PC-9 (cell line): ENCODE measurements around the gene SLC1A2. TPM values are rescaled to one million over a fixed set of nuclear protein-coding genes. Genes with fewer than 3 reads are reported as not detected.

Experiments
- BruUV-seq: library from RNA; stranded (reverse); fragments of 400-500 nt; replicated peaks from 2 replicates; lab custom pipeline; 2021; lab: Mats Ljungman, UMichigan
- CTCF ChIA-PET: fragments of 300-600 bp; sonication (Branson Sonifier 250); formaldehyde crosslinking; loops from one replicate; lab custom pipeline; 2022; ENCODE audit warnings: antibody characterized with exemption; lab: Charles Lee
- POLR2A ChIA-PET: fragments of 300-600 bp; sonication (Branson Sonifier 250); formaldehyde crosslinking; loops from one replicate; lab custom pipeline; 2022; ENCODE audit warnings: antibody characterized with exemption; ENCODE audit not compliant: unreplicated experiment; lab: Charles Lee
- DNase-seq, 2 experiments: peaks; one replicate each; pipeline versions ENCODE4 v3.0.0 to v3.0.0-alpha.2; 2015 to 2022; ENCODE audit warnings: mixed read lengths in 1 of 2
- H2AFZ ChIP-seq: fragments of 200-600 bp; sonication (generic); 2 replicates; pipeline ENCODE4 v1.8.1; 2017; ENCODE audit warnings: antibody characterized with exemption
- H3F3A ChIP-seq: fragments of 200-600 bp; sonication (generic); 2 replicates; pipeline ENCODE4 v1.8.1; 2017; ENCODE audit warnings: antibody characterized with exemption, mild to moderate bottlenecking, low read depth; ENCODE audit not compliant: insufficient read depth
- H3K27ac ChIP-seq: fragments of 200-600 bp; sonication (generic); 2 replicates; pipeline ENCODE4 v1.6.1; 2016; ENCODE audit warnings: mixed run types
- H3K27me3 ChIP-seq: fragments of 200-600 bp; sonication (generic); 2 replicates; pipeline ENCODE4 v1.6.1; 2016; ENCODE audit warnings: low read depth, mixed run types; ENCODE audit not compliant: insufficient read depth
- H3K36me3 ChIP-seq: fragments of 200-600 bp; sonication (generic); 2 replicates; pipeline ENCODE4 v1.6.1; 2016; ENCODE audit warnings: low read depth, mixed run types
- H3K4me1 ChIP-seq: fragments of 200-600 bp; sonication (generic); replicated peaks from 2 replicates; pipeline ENCODE4 v1.6.1; 2016; ENCODE audit warnings: mixed run types; ENCODE audit not compliant: insufficient read depth
- H3K4me2 ChIP-seq: fragments of 200-600 bp; sonication (generic); 2 replicates; pipeline ENCODE4 v1.6.1; 2017; ENCODE audit warnings: mixed run types
- H3K4me3 ChIP-seq: fragments of 200-600 bp; sonication (generic); 2 replicates; pipeline ENCODE4 v1.6.1; 2016; ENCODE audit warnings: mixed run types
- H3K79me2 ChIP-seq: fragments of 200-600 bp; sonication (generic); 2 replicates; pipeline ENCODE4 v1.6.1; 2017; ENCODE audit warnings: low read depth, mixed run types
- H3K9me2 ChIP-seq: fragments of 200-600 bp; sonication (generic); 2 replicates; pipeline ENCODE4 v1.8.1; 2017; ENCODE audit warnings: mild to moderate bottlenecking; ENCODE audit not compliant: insufficient read depth
- H3K9me3 ChIP-seq: fragments of 200-600 bp; sonication (generic); 2 replicates; pipeline ENCODE4 v1.8.1; 2016; ENCODE audit warnings: low read depth; ENCODE audit not compliant: insufficient read depth
- H4K20me1 ChIP-seq: fragments of 200-600 bp; sonication (generic); 2 replicates; pipeline ENCODE4 v1.8.1; 2017; ENCODE audit not compliant: insufficient read depth
- CTCF ChIP-seq: fragments of 200-600 bp; sonication (generic); conservative IDR thresholded peaks from 2 replicates; pipeline ENCODE4 v1.6.1; 2017; ENCODE audit warnings: mixed run types, antibody characterized with exemption, mild to moderate bottlenecking, moderate library complexity
- EZH2 ChIP-seq: fragments of 200-600 bp; sonication (generic); IDR thresholded peaks from 2 replicates; pipeline ENCODE4 v1.8.0; 2017; ENCODE audit warnings: antibody characterized with exemption, low read depth
- intact Hi-C: fragments of 100-400 bp; cut with micrococcal nuclease; formaldehyde crosslinking; loops from one replicate; pipeline ENCODE4 v1.10.0; 2022; ENCODE audit not compliant: unreplicated experiment
- total RNA-seq: library from RNA; stranded (reverse); gene quantifications from 2 replicates; pipeline ENCODE4 v1.2.3, GENCODE V29; 2021

SLC1A2 gene
- total RNA-seq, 1 experiment from 2014 or later: 0.09 TPM

GRCh38 chr11:35357923-35358322 is 61.4 kb downstream of the SLC1A2 start:
- ChIA-PET POLR2A (interaction anchor here (0.6 to 0.7 kb wide), 2 partner anchors 19 to 184 kb away, joined by 5 to 6 read pairs; no protein-coding TSS in a partner anchor), CTCF (no interaction called here)
- DNase-seq: no peak

GRCh38 chr11:35355102-35355749 is 64.1 kb downstream of the SLC1A2 start:
- Histone ChIP-seq H2AFZ (no peak overlapping the region), H4K20me1 (no peaks in the 10 kb centered on the region), H3K4me1 (peaks cover 18% of the 10 kb centered on the region; the same call in 1 of the 2 replicates), H3K27me3 (no peaks in the 10 kb centered on the region), H3K27ac (no peak overlapping the region), H3K9me2 (no peaks in the 10 kb centered on the region), H3K9me3 (no peaks in the 10 kb centered on the region; the same call in none of the 2 replicates), H3K4me2 (no peak overlapping the region), H3K79me2 (no peaks in the 10 kb centered on the region), H3F3A (peaks cover 3% of the 10 kb centered on the region; the same call in 1 of the 2 replicates), H3K4me3 (no peak overlapping the region), H3K36me3 (no peaks in the 10 kb centered on the region)
- POLR2A ChIA-PET: no interaction called here
- TF ChIP-seq EZH2: no peak
- no peak for TF ChIP-seq CTCF
- BruUV-seq: no TSS peak
- CTCF ChIA-PET: no interaction called here
- intact Hi-C loops: no loop called here
- DNase-seq: no peak

More at GRCh38 chr11:35357923-35358322, 61.4 kb downstream of the SLC1A2 start:
- Histone ChIP-seq H3K27ac (no peak overlapping the region), H2AFZ (peak overlapping the region; percentile 50; the same call in 1 of the 2 replicates), H3K9me2 (no peaks in the 10 kb centered on the region), H3K4me1 (peaks cover 24% of the 10 kb centered on the region), H3K27me3 (no peaks in the 10 kb centered on the region), H3K9me3 (no peaks in the 10 kb centered on the region; the same call in none of the 2 replicates), H3K4me3 (no peak overlapping the region), H3K79me2 (no peaks in the 10 kb centered on the region), H3K4me2 (no peak overlapping the region), H3K36me3 (no peaks in the 10 kb centered on the region), H3F3A (peaks cover 3% of the 10 kb centered on the region; the same call in 1 of the 2 replicates), H4K20me1 (no peaks in the 10 kb centered on the region)
- no TSS peak for BruUV-seq
- no peak for TF ChIP-seq CTCF
- intact Hi-C loops: no loop called here

GRCh38 chr11:35354644-35355043 is 64.7 kb downstream of the SLC1A2 start:
- POLR2A ChIA-PET: interaction anchor here (0.6 kb wide), 1 partner anchor 314 kb away, joined by 4 read pairs; no protein-coding TSS in a partner anchor
- H3K4me1 ChIP-seq: peaks cover 18% of the 10 kb centered on the region; the same call in 1 of the 2 replicates
- intact Hi-C loops: no loop called here
- H3K4me2 ChIP-seq: no peak overlapping the region
- H3K79me2 ChIP-seq: no peaks in the 10 kb centered on the region
- no peaks in the 10 kb centered on the region for H4K20me1 ChIP-seq
- no peak overlapping the region for H3K4me3 ChIP-seq
- no peaks in the 10 kb centered on the region; the same call in none of the 2 replicates for H3K9me3 ChIP-seq
- H2AFZ ChIP-seq: no peak overlapping the region
- no peak for DNase-seq
- no TSS peak for BruUV-seq
- H3F3A ChIP-seq: peaks cover 3% of the 10 kb centered on the region; the same call in 1 of the 2 replicates
- CTCF ChIA-PET: no interaction called here
- H3K27me3 ChIP-seq: no peaks in the 10 kb centered on the region
- no peak for TF ChIP-seq CTCF
- no peak for TF ChIP-seq EZH2
- no peak overlapping the region for H3K27ac ChIP-seq
- H3K9me2 ChIP-seq: no peaks in the 10 kb centered on the region
- H3K36me3 ChIP-seq: no peaks in the 10 kb centered on the region
